ENCODE results near the gene CMTM5. TPM values are rescaled to one million over a fixed set of nuclear protein-coding genes. Genes with fewer than 3 reads are reported as not detected.
"Not testable (repeated sequence)": the region's sequence is repeated elsewhere in the genome, so short reads cannot be mapped to it uniquely, and the experiment has no call there.

The CMTM5 gene
- total RNA-seq, 3 donors from 2014 or later (not counting 1 experiment from before 2014, with no cell fraction given), result 2.9 to 4.5 TPM; not detected in 1

DNA sequence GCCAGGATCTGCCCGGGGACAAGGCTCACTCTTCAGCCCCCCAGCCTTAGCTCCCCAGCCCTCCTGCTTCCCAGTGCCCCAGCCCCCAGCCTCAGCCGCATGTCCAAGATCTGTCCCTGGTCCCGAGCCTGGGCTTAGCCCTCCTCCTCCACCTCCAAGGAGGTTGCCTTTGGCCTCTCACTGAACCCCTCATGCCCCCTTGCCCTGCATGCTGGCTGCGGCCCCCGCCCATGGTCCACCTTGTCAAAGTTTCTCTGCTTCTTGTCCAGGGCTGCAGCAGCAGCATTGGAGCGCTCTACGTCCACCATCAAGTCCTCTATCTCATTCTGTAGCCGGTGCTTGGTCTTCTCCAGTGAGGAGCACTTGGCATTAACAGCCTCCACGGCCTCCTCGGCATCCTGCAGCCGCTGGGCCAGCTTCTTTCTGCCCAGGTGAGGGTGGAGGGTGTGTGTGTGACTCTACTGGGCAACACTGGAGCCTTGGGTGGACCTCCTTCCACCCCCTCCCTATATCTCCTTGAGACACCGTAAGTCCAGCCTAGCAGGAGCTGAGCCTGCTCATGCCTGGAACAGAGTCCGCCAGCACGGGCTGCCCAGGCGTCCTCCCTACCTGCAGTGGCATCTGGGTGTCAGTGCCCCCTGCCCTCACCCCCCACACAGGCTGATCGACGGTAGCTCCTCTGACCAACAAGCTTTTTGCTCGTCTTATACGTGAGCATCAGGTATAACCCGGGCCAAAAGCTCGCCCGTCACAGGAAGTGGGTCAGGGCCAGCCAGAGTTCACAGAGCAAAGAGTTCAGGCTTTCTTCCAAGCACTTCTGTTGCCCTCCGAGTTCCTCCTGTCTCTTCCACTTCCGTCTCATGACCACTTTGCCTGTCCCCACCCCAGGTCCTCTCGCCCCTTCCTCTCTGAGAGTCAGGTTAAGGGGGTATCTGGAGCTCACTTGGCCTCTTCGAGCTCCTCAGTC, 11.4 kb downstream of the CMTM5 start:
- TF ChIP-seq, protein P1, sequence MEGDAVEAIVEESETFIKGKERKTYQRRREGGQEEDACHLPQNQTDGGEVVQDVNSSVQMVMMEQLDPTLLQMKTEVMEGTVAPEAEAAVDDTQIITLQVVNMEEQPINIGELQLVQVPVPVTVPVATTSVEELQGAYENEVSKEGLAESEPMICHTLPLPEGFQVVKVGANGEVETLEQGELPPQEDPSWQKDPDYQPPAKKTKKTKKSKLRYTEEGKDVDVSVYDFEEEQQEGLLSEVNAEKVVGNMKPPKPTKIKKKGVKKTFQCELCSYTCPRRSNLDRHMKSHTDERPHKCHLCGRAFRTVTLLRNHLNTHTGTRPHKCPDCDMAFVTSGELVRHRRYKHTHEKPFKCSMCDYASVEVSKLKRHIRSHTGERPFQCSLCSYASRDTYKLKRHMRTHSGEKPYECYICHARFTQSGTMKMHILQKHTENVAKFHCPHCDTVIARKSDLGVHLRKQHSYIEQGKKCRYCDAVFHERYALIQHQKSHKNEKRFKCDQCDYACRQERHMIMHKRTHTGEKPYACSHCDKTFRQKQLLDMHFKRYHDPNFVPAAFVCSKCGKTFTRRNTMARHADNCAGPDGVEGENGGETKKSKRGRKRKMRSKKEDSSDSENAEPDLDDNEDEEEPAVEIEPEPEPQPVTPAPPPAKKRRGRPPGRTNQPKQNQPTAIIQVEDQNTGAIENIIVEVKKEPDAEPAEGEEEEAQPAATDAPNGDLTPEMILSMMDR (IDR thresholded peaks at IDR 0.05), result no peak
- intact Hi-C loops (cut with micrococcal nuclease), result no loop called here
- 82% methylated on average over 24 of the region's 26 CpGs for WGBS (ENCODE audit: insufficient coverage)
- Mint-ChIP-seq H3K4me3 (no peak overlapping the region), H3K9me3 (no peaks in the 10 kb centered on the region), H3K27ac (no peak overlapping the region), H3K27me3 (ENCODE audit: low read depth in 2 of 2) (peaks cover 0 to 11% of the 10 kb centered on the region in 2 donors), H3K36me3 (no peaks in the 10 kb centered on the region), H3K4me1 (no peaks in the 10 kb centered on the region)
- H3K9me3 ChIP-seq (ENCODE audit: control insufficient read depth, insufficient read depth, low read length), result no peaks in the 10 kb centered on the region
- no peaks in the 10 kb centered on the region for H3K27me3 ChIP-seq (ENCODE audit: control insufficient read depth, insufficient read depth, low read length)
- ATAC-seq (no peak), DNase-seq (no peak)
- no peak overlapping the region for H3K4me3 ChIP-seq (ENCODE audit: low read length)
- H3K36me3 ChIP-seq (ENCODE audit: control insufficient read depth, insufficient read depth, low read length), result no peaks in the 10 kb centered on the region
- H3K4me1 ChIP-seq (ENCODE audit: control insufficient read depth, insufficient read depth, low read length), result no peaks in the 10 kb centered on the region
- H3K27ac ChIP-seq (ENCODE audit: low read length), result no peak overlapping the region

DNA sequence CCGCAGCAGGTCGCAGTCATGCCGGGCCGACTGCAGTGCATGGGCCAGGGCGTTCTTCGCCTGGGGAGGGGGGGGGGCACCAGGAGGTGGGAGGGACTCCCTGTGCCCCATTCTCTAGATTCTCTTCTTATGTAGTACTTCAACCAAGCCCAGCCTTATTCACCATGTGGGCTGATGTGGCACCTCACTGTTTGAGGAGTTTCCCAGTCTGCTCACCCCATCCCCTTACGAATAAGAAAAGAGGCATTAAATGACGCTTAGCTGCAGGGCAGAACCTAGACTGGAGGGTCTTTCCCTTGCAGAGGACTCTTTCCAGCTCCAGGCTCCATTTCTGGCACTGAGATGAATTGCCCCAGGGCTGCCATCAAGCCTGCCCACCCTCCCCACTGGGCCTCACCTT, 12.2 kb downstream of the CMTM5 start:
- H3K27ac Mint-ChIP-seq, result no peak overlapping the region
- no peak overlapping the region for H3K4me3 Mint-ChIP-seq
- H3K9me3 Mint-ChIP-seq, result no peaks in the 10 kb centered on the region
- no peak for DNase-seq
- no peaks in the 10 kb centered on the region for H3K36me3 Mint-ChIP-seq
- WGBS (ENCODE audit: insufficient coverage), result 92% methylated on average over 8 of the region's 8 CpGs
- H3K4me3 ChIP-seq (ENCODE audit: low read length), result no peak overlapping the region
- ATAC-seq, result no peak
- H3K27ac ChIP-seq (ENCODE audit: low read length), result no peak overlapping the region
- H3K27me3 ChIP-seq (ENCODE audit: control insufficient read depth, insufficient read depth, low read length), result no peaks in the 10 kb centered on the region
- TF ChIP-seq, protein P1 (IDR thresholded peaks at IDR 0.05), result no peak
- no peaks in the 10 kb centered on the region for H3K4me1 Mint-ChIP-seq
- H3K4me1 ChIP-seq (ENCODE audit: control insufficient read depth, insufficient read depth, low read length), result no peaks in the 10 kb centered on the region
- H3K27me3 Mint-ChIP-seq (ENCODE audit: low read depth in 2 of 2), result peaks cover 0 to 11% of the 10 kb centered on the region in 2 donors
- intact Hi-C loops (cut with micrococcal nuclease), result no loop called here
- H3K36me3 ChIP-seq (ENCODE audit: control insufficient read depth, insufficient read depth, low read length), result no peaks in the 10 kb centered on the region
- H3K9me3 ChIP-seq (ENCODE audit: control insufficient read depth, insufficient read depth, low read length), result no peaks in the 10 kb centered on the region

DNA sequence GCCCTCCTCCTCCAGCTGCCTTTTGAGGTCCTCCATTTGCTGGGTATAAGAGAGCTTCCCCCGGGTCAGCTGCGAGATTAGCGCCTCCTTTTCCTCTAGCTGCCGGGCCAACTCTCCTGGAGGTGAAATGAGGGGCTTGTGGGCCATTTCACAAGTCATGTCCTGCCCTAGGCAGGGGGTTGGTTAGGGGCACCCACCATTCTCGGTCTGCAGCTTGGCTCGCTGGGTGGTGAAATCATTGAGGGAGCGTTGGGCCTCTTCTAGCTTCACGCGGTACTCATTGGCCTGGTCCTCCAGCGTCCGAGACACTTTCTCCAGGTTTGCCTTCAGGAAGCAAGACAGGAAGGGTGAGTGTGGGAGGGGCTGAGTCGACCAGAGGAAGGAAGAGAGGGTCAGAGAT, 12.6 kb downstream of the CMTM5 start:
- Mint-ChIP-seq H3K4me1 (no peaks in the 10 kb centered on the region), H3K4me3 (no peak overlapping the region), H3K27me3 (ENCODE audit: low read depth in 2 of 2) (peaks cover 0 to 11% of the 10 kb centered on the region in 2 donors), H3K36me3 (no peaks in the 10 kb centered on the region), H3K9me3 (no peaks in the 10 kb centered on the region), H3K27ac (no peak overlapping the region)
- WGBS (ENCODE audit: insufficient coverage), result 69% methylated on average over 12 of the region's 12 CpGs
- H3K9me3 ChIP-seq (ENCODE audit: control insufficient read depth, insufficient read depth, low read length), result no peaks in the 10 kb centered on the region
- no peaks in the 10 kb centered on the region for H3K4me1 ChIP-seq (ENCODE audit: control insufficient read depth, insufficient read depth, low read length)
- H3K4me3 ChIP-seq (ENCODE audit: low read length), result no peak overlapping the region
- H3K36me3 ChIP-seq (ENCODE audit: control insufficient read depth, insufficient read depth, low read length), result no peaks in the 10 kb centered on the region
- DNase-seq, result no peak
- no peaks in the 10 kb centered on the region for H3K27me3 ChIP-seq (ENCODE audit: control insufficient read depth, insufficient read depth, low read length)
- H3K27ac ChIP-seq (ENCODE audit: low read length), result no peak overlapping the region
- intact Hi-C loops (cut with micrococcal nuclease), result no loop called here
- TF ChIP-seq, protein P1 (IDR thresholded peaks at IDR 0.05), result no peak
- ATAC-seq, result no peak

DNA sequence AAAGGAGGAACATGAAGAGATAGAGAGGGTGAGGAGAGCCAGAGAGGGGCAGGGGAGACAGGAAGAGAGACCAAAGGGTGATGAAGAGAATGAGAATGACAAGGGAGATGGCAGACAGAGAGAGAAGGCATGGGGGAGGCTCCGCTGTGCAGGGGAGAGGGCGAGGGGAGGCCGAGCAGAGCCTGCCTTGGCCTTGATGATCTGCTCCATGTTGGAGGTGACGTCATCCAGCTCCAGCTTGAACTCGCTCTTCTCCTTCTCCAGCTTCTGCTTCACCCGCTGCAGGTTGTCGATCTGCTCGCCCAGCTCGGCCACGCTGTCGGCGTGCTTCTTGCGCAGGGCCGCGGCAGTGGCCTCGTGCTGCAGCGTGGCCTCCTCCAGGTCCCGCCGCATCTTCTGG, 13.0 kb downstream of the CMTM5 start:
- H3K27ac ChIP-seq (ENCODE audit: low read length); H3K36me3 ChIP-seq (ENCODE audit: control insufficient read depth, insufficient read depth, low read length); H3K27me3 ChIP-seq (ENCODE audit: control insufficient read depth, insufficient read depth, low read length); H3K27ac Mint-ChIP-seq; H3K4me1 ChIP-seq (ENCODE audit: control insufficient read depth, insufficient read depth, low read length); intact Hi-C loops (cut with micrococcal nuclease); H3K4me3 ChIP-seq (ENCODE audit: low read length); H3K4me1 Mint-ChIP-seq; H3K36me3 Mint-ChIP-seq; ATAC-seq; H3K9me3 Mint-ChIP-seq; H3K9me3 ChIP-seq (ENCODE audit: control insufficient read depth, insufficient read depth, low read length); H3K4me3 Mint-ChIP-seq; DNase-seq: not testable (repeated sequence)
- WGBS (ENCODE audit: insufficient coverage), result 100% methylated on average over 3 of the region's 19 CpGs
- H3K27me3 Mint-ChIP-seq (ENCODE audit: low read depth in 2 of 2), result peaks cover 0 to 11% of the 10 kb centered on the region in 2 donors
